A549 (cell line): ENCODE measurements around the gene TMPRSS4.

Experiments
- BHLHE40 ChIP-seq: IDR thresholded peaks from 2 replicates; pipeline ENCODE4 v1.6.1; 2012; ENCODE audit warnings: low read depth, low read length, inconsistent platforms
- CBX8 ChIP-seq: fragments of 200-600 bp; sonication (generic); IDR thresholded peaks from 2 replicates; pipeline ENCODE4 v1.6.1; 2016
- CEBPB ChIP-seq, 2 experiments: fragments of >200 bp in 1 of 2; sonication (Bioruptor Twin) in 1 of 2; formaldehyde crosslinking in 1 of 2; IDR thresholded peaks; 2 replicates each; pipeline ENCODE4 v1.6.1; 2012 to 2016
- CHD2 ChIP-seq: fragments of 150-350 bp; IDR thresholded peaks from 2 replicates; pipeline ENCODE4 v1.6.1; 2014; ENCODE audit warnings: low read length; ENCODE audit not compliant: partially characterized antibody
- CTCF ChIP-seq: fragments of >200 bp; sonication (Bioruptor Twin); formaldehyde crosslinking; IDR thresholded peaks from 3 replicates; pipeline ENCODE4 v1.5.1; 2016
- EHMT2 ChIP-seq: fragments of 200-600 bp; sonication (generic); IDR thresholded peaks from 2 replicates; pipeline ENCODE4 v1.6.1; 2016; ENCODE audit warnings: antibody characterized with exemption, low read depth, mild to moderate bottlenecking, moderate library complexity
- GATA3 ChIP-seq: IDR thresholded peaks from 2 replicates; pipeline ENCODE4 v1.6.1; 2012; ENCODE audit warnings: borderline replicate concordance
- KDM1A ChIP-seq: fragments of 200-600 bp; sonication (generic); IDR thresholded peaks from 2 replicates; pipeline ENCODE4 v1.6.1; 2016; ENCODE audit warnings: low read depth, mild to moderate bottlenecking
- MAX ChIP-seq: IDR thresholded peaks from 2 replicates; pipeline ENCODE4 v1.6.1; 2012
- MYC ChIP-seq: IDR thresholded peaks from 2 replicates; pipeline ENCODE4 v1.6.1; 2012; ENCODE audit warnings: mild to moderate bottlenecking, inconsistent platforms, low read length, improper control_type of control experiment, borderline replicate concordance
- RAD21 ChIP-seq, 2 experiments: fragments of >200 bp in 1 of 2; sonication (Bioruptor Twin) in 1 of 2; formaldehyde crosslinking in 1 of 2; IDR thresholded peaks in 1 of 2; conservative IDR thresholded peaks in 1 of 2; 2 replicates in 1 of 2; 3 replicates in 1 of 2; pipeline ENCODE4 v1.6.1; 2012 to 2018; ENCODE audit warnings: inconsistent platforms in 1 of 2
- RCOR1 ChIP-seq: fragments of 150-350 bp; IDR thresholded peaks from 2 replicates; pipeline ENCODE4 v1.6.1; 2014; ENCODE audit warnings: antibody characterized with exemption, low read length, low read depth
- ZNF302 ChIP-seq: fragments of 250-450 bp; sonication (Bioruptor Pico); IDR thresholded peaks from 2 replicates; pipeline ENCODE4 v1.9.0; 2021; ENCODE audit warnings: inconsistent platforms, mild to moderate bottlenecking, moderate library complexity

GRCh38 chr11:118163494-118163893, 86.6 kb downstream of the TMPRSS4 start:
- TF ChIP-seq CTCF (no peak), MYC (no peak), EHMT2 (no peak), CHD2 (no peak), KDM1A (no peak), MAX (no peak), BHLHE40 (no peak), RCOR1 (no peak), ZNF302 (CRISPR knock-in tag) (no peak), RAD21 (conservative IDR thresholded peaks at IDR 0.05 in 1 of 2, IDR thresholded peaks at IDR 0.05 in 1 of 2) (no peak), CEBPB (IDR thresholded peaks at IDR 0.05) (no peak), GATA3 (no peak), CBX8 (no peak)
